Endothelial cell of umbilical vein (primary cell): Measurements from ENCODE around the gene ASB7. TPM values are rescaled to one million over a fixed set of nuclear protein-coding genes. Genes with fewer than 3 reads are reported as not detected.

ENCODE experiments used
- BruUV-seq: library from RNA; stranded (reverse); fragments of 400-500 nt; replicated peaks from 2 replicates; lab custom pipeline; 2021; lab: Mats Ljungman, UMichigan
- CTCF ChIA-PET: fragments of 300-600, 350-600 bp; sonication (Branson Sonifier 250); formaldehyde crosslinking; loops from one replicate; lab custom pipeline; 2021; ENCODE audit warnings: antibody characterized with exemption, inconsistent platforms; lab: Charles Lee
- POLR2A ChIA-PET: fragments of 300-600, 350-600 bp; sonication (Branson Sonifier 250); formaldehyde crosslinking; loops from one replicate; lab custom pipeline; 2021; ENCODE audit warnings: antibody characterized with exemption, inconsistent platforms; lab: Charles Lee
- DNase-seq: peaks from one replicate; pipeline ENCODE4 v3.0.0-alpha.2; 2011; ENCODE audit warnings: low read depth, low spot score
- FAIRE-seq: peaks from 2 replicates; lab custom pipeline; 2011; peaks lifted over from hg19 to GRCh38; lab: Jason Lieb, UNC
- H2AFZ ChIP-seq: 2 replicates; pipeline ENCODE4 v1.6.0; 2012; ENCODE audit warnings: low read depth, low read length, control low read depth, inconsistent platforms
- H3K27ac ChIP-seq: 2 replicates; pipeline ENCODE4 v1.5.1; 2011; ENCODE audit warnings: low read depth, mild to moderate bottlenecking, control low read depth, low read length, moderate library complexity; ENCODE audit not compliant: insufficient read depth
- H3K27me3 ChIP-seq, 2 experiments: 2 replicates each; pipeline versions ENCODE4 v1.6.0 to v1.6.1; 2011; ENCODE audit warnings: low read length in 2 of 2, mixed read lengths in 1 of 2; ENCODE audit not compliant: control insufficient read depth in 2 of 2, insufficient read depth in 2 of 2
- H3K36me3 ChIP-seq, 2 experiments: 2 replicates in 1 of 2; 3 replicates in 1 of 2; pipeline ENCODE4 v1.5.1; 2011; ENCODE audit warnings: low read length in 2 of 2, mild to moderate bottlenecking in 1 of 2, moderate library complexity in 1 of 2; ENCODE audit not compliant: control insufficient read depth in 2 of 2, insufficient read depth in 2 of 2; ENCODE audit errors: extremely low read depth in 1 of 2
- H3K4me1 ChIP-seq: 3 replicates; pipeline ENCODE4 v1.5.1; 2011; ENCODE audit warnings: mild to moderate bottlenecking, low read length; ENCODE audit not compliant: control insufficient read depth, insufficient read depth; ENCODE audit errors: extremely low read depth
- H3K4me2 ChIP-seq: 2 replicates; pipeline ENCODE4 v1.6.1; 2011; ENCODE audit warnings: low read length, control low read depth, mixed read lengths; ENCODE audit not compliant: insufficient read depth
- H3K4me3 ChIP-seq, 3 experiments: fragments of 200-600 bp in 1 of 3; sonication (generic), shearing (Covaris generic) in 1 of 3; replicated peaks in 1 of 3; 2 replicates each; pipeline ENCODE4 v1.5.1; 2011 to 2016; ENCODE audit warnings: control low read depth in 3 of 3, low read length in 3 of 3, mild to moderate bottlenecking in 2 of 3, inconsistent platforms in 1 of 3, low read depth in 1 of 3, moderate library complexity in 1 of 3; ENCODE audit not compliant: insufficient read depth in 1 of 3
- H3K79me2 ChIP-seq: 2 replicates; pipeline ENCODE4 v1.6.0; 2012; ENCODE audit warnings: low read length, inconsistent platforms; ENCODE audit not compliant: control insufficient read depth, insufficient read depth
- H3K9ac ChIP-seq: replicated peaks from 2 replicates; pipeline ENCODE3; 2011; ENCODE audit warnings: low read length, control low read depth; ENCODE audit not compliant: insufficient read depth; ENCODE audit errors: extremely low read depth
- H3K9me1 ChIP-seq: replicated peaks from 3 replicates; pipeline ENCODE4 v1.6.0; 2011; ENCODE audit warnings: mild to moderate bottlenecking, low read length; ENCODE audit not compliant: control insufficient read depth, insufficient read depth; ENCODE audit errors: extremely low read depth
- H3K9me3 ChIP-seq: replicated peaks from 2 replicates; pipeline ENCODE4 v1.5.1; 2012; ENCODE audit warnings: low read length, inconsistent platforms; ENCODE audit not compliant: control insufficient read depth, insufficient read depth
- H4K20me1 ChIP-seq: replicated peaks from 2 replicates; pipeline ENCODE3; 2011; ENCODE audit warnings: mild to moderate bottlenecking, low read length; ENCODE audit not compliant: control insufficient read depth, insufficient read depth; ENCODE audit errors: extremely low read depth
- EZH2 ChIP-seq: IDR thresholded peaks from 2 replicates; pipeline ENCODE4 v1.6.1; 2012; ENCODE audit warnings: borderline replicate concordance, low read depth, mild to moderate bottlenecking, moderate library complexity, low read length, inconsistent platforms; ENCODE audit not compliant: severe bottlenecking
- FOS ChIP-seq: IDR thresholded peaks from 2 replicates; pipeline ENCODE4 v1.6.1; 2011; ENCODE audit warnings: mild to moderate bottlenecking, low read length, moderate library complexity, borderline replicate concordance; ENCODE audit not compliant: insufficient read depth
- GATA2 ChIP-seq: IDR thresholded peaks from 2 replicates; pipeline ENCODE4 v1.7.0; 2011; ENCODE audit warnings: low read depth, mild to moderate bottlenecking, moderate library complexity, mixed read lengths, low read length; ENCODE audit not compliant: insufficient read length, insufficient read depth
- JUN ChIP-seq: IDR thresholded peaks from 2 replicates; pipeline ENCODE4 v1.6.1; 2011; ENCODE audit warnings: borderline replicate concordance, low read depth; ENCODE audit not compliant: insufficient read length, insufficient read depth
- MYC ChIP-seq: IDR thresholded peaks from one replicate; pipeline ENCODE4 v1.6.1; 2011; ENCODE audit warnings: mild to moderate bottlenecking, low read depth, low read length
- POLR2A ChIP-seq: IDR thresholded peaks from 2 replicates; pipeline ENCODE4 v1.6.1; 2012; ENCODE audit warnings: low read depth, mild to moderate bottlenecking, control low read depth, low read length
- POLR2AphosphoS5 ChIP-seq: IDR thresholded peaks from 2 replicates; pipeline ENCODE4 v1.6.1; 2012; ENCODE audit warnings: low read depth, mild to moderate bottlenecking, control low read depth, low read length, moderate library complexity; ENCODE audit not compliant: insufficient read depth
- dilution Hi-C: fragments of 300-500 bp; cut with MboI; formaldehyde crosslinking; loops from one replicate; pipeline ENCODE4 v1.15.0; 2019; ENCODE audit warnings: low sequenced_read_pairs; ENCODE audit not compliant: extremely low pct_ligation_motif_present
- intact Hi-C: fragments of 100-400 bp; cut with micrococcal nuclease; formaldehyde crosslinking; loops from one replicate; pipeline ENCODE4 v1.10.0; 2022
- polyA plus RNA-seq, 4 experiments: library from polyadenylated mRNA; depleted of rRNA in 3 of 4; stranded (reverse) in 3 of 4; unstranded in 1 of 4; fragments of >200 nt; gene quantifications; 2 replicates each; pipeline versions ENCODE4 v1.2.1 to v1.2.3, GENCODE V29; 2011 to 2012; ENCODE audit warnings: missing spikeins in 1 of 4
- total RNA-seq: library from RNA; stranded (reverse); gene quantifications from 2 replicates; pipeline ENCODE4 v1.2.3, GENCODE V29; 2021
- TF ChIP-seq, protein P1 (sequence below): IDR thresholded peaks from 2 replicates; pipeline ENCODE4 v1.6.1; 2011; ENCODE audit not compliant: insufficient read depth, insufficient read length
- TF ChIP-seq, protein P2 (sequence below), 2 donors: IDR thresholded peaks; 1 replicate in 1 of 2; 2 replicates in 1 of 2; pipeline ENCODE4 v1.5.1; 2011; ENCODE audit warnings: low read length in 2 of 2, mild to moderate bottlenecking in 2 of 2, moderate library complexity in 2 of 2, control low read depth in 1 of 2, inconsistent platforms in 1 of 2, low read depth in 1 of 2; ENCODE audit not compliant: insufficient read depth in 1 of 2; ENCODE audit errors: extremely low read depth in 1 of 2

Gene ASB7
- total and polyA plus RNA-seq, 2 donors (not counting 3 experiments of a cell fraction or from before 2014, with no cell fraction given) = 6.8 to 13.3 TPM

DNA sequence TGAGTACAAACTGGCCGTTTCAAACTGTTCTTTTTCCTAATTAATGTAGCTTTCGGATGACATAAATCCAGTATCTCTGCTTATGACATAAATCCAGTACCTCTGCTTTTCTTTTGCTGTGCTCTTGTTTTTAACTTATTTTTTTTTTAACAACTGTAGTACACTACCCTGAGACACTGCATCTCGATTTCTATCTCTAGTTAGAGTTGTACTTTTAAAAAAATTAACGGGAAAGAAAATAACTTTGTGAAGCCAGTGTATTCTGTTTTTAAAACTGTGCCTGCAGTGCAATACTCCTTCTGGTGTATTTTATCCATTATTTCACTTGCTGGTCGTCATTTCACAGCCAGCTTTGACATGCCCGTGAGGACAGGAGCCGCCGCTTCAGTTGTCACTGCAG is 46.6 kb downstream of the ASB7 start:
- Histone ChIP-seq H3K9me3 (no peaks in the 10 kb centered on the region), H3K4me3 (no peak overlapping the region), H3K36me3 (no peaks in the 10 kb centered on the region), H3K27ac (no peak overlapping the region), H3K9me1 (no peaks in the 10 kb centered on the region), H3K79me2 (peaks cover 5% of the 10 kb centered on the region), H2AFZ (no peak overlapping the region), H3K9ac (no peak overlapping the region), H3K4me2 (no peak overlapping the region), H4K20me1 (peaks cover 2% of the 10 kb centered on the region), H3K27me3 (no peaks in the 10 kb centered on the region), H3K4me1 (no peaks in the 10 kb centered on the region)
- BruUV-seq = no TSS peak
- DNase-seq = no peak
- dilution Hi-C loops = no loop called here
- intact Hi-C loops = no loop called here
- ChIA-PET CTCF (no interaction called here), POLR2A (no interaction called here)
- TF ChIP-seq GATA2 = no peak
- TF ChIP-seq, protein P1, sequence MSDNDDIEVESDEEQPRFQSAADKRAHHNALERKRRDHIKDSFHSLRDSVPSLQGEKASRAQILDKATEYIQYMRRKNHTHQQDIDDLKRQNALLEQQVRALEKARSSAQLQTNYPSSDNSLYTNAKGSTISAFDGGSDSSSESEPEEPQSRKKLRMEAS = no peak
- TF ChIP-seq POLR2AphosphoS5 = no peak
- no peak for TF ChIP-seq POLR2A
- TF ChIP-seq, protein P2, sequence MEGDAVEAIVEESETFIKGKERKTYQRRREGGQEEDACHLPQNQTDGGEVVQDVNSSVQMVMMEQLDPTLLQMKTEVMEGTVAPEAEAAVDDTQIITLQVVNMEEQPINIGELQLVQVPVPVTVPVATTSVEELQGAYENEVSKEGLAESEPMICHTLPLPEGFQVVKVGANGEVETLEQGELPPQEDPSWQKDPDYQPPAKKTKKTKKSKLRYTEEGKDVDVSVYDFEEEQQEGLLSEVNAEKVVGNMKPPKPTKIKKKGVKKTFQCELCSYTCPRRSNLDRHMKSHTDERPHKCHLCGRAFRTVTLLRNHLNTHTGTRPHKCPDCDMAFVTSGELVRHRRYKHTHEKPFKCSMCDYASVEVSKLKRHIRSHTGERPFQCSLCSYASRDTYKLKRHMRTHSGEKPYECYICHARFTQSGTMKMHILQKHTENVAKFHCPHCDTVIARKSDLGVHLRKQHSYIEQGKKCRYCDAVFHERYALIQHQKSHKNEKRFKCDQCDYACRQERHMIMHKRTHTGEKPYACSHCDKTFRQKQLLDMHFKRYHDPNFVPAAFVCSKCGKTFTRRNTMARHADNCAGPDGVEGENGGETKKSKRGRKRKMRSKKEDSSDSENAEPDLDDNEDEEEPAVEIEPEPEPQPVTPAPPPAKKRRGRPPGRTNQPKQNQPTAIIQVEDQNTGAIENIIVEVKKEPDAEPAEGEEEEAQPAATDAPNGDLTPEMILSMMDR (IDR thresholded peaks at IDR 0.05; ENCODE audit: extremely low read depth in 1 of 2, insufficient read depth in 1 of 2, low read depth in 1 of 2, low read length in 2 of 2) = no peak
- TF ChIP-seq EZH2 = no peak
- no peak for TF ChIP-seq FOS
- TF ChIP-seq JUN = no peak
- no peak for TF ChIP-seq MYC
- FAIRE-seq = no peak
